ENCODE measurements around the gene IL12B.

GRCh38 chr5:159290741-159291140 lies 39.5 kb downstream of the IL12B start:
- TF ChIP-seq CTCF (optimal IDR thresholded peaks at IDR 0.05 in 1 of 3, IDR thresholded peaks at IDR 0.05 in 1 of 3, conservative IDR thresholded peaks at IDR 0.05 in 1 of 3; ENCODE audit: extremely low read depth in 1 of 3, insufficient read depth in 2 of 3, low read length in 3 of 3) (no peak), EZH2 (IDR thresholded peaks at IDR 0.05; ENCODE audit: low read length) (no peak)
